GM12874 (cell line): Measurements from ENCODE around the gene BBS9.

Experiments used
- TF ChIP-seq, protein P1 (sequence below): IDR thresholded peaks from 2 replicates; pipeline ENCODE4 v1.5.1; 2011; ENCODE audit warnings: low read depth, mild to moderate bottlenecking, control low read depth, low read length, moderate library complexity; ENCODE audit not compliant: insufficient read depth

Gene BBS9

DNA sequence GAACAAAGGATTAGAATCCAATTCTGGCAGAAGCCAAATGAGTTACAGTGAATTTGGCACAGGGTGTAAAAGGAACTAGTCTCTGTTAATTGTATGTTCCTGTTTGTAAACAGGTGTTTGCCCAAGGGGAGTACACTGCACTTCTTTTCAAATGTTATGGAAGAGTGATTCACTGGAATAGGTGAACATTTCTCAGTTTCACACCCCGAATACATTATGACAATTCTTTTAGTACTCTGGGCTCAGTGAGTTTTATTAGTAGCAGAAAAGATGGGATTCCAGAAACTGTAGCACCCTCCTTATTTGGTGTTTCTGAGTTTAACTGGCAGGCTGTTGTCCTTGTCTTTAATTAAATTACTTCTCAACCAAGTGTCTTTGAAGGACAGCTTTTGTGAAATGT lies 329.2 kb downstream of the BBS9 start:
- TF ChIP-seq, protein P1, sequence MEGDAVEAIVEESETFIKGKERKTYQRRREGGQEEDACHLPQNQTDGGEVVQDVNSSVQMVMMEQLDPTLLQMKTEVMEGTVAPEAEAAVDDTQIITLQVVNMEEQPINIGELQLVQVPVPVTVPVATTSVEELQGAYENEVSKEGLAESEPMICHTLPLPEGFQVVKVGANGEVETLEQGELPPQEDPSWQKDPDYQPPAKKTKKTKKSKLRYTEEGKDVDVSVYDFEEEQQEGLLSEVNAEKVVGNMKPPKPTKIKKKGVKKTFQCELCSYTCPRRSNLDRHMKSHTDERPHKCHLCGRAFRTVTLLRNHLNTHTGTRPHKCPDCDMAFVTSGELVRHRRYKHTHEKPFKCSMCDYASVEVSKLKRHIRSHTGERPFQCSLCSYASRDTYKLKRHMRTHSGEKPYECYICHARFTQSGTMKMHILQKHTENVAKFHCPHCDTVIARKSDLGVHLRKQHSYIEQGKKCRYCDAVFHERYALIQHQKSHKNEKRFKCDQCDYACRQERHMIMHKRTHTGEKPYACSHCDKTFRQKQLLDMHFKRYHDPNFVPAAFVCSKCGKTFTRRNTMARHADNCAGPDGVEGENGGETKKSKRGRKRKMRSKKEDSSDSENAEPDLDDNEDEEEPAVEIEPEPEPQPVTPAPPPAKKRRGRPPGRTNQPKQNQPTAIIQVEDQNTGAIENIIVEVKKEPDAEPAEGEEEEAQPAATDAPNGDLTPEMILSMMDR = no peak

DNA sequence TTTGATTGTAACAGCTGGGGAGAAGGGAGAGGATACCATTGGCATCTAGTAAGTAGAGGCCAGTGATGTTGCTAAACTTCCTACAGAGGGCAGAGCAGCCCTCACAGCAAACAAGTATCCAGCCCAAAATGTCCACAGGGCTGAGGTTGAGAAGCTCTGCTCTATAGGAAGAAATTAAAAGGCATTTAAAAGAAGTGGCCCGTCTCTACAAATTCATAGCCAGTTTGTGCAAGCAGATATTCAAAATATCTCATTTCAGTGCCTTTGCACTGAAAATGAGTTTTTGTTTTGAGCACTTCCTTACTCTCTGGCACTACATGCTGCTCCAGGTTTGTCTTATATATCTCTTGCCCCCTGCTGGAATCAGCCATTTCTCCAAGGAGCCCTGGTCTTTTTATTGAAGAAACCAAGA lies 330.0 kb downstream of the BBS9 start:
- TF ChIP-seq, protein P1 = peak; percentile 46

DNA sequence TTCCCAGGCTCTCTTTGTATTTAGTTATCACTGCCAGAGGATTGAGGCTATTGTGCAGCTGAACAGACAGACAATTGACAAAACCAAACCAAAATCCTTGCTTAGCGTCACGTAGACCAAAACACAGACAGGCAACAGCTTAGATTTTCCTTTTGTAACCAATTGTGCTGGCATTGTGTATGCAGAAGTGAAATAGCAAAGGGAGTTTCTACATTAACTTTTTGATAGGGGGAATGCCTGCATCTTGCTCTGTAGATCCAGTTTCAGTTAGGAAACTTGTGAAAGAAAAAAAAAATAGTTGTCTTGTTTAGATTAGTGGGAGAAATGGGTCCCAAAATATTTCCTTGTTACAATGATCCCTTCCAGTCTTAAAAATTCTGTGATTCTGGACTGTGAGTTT lies 333.8 kb downstream of the BBS9 start:
- TF ChIP-seq, protein P1 = no peak

DNA sequence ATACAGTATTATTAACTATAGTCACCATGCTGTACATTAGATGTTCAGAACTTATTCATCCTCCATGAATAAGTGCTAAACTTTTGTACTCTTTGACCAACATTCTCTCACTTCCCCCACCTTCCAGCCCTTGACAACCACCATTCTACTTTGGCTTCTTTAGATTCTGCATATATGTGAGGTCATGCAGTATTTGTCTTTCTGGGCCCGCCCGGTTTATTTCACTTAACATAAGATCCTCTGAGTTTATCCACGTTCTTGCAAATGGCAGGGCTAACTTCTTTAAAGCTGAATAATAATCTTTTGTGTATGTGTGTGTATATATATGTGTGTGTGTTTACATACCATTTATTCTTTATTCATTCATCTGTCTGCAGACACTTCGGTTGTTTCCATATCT lies 336.8 kb downstream of the BBS9 start:
- TF ChIP-seq, protein P1 = no peak

DNA sequence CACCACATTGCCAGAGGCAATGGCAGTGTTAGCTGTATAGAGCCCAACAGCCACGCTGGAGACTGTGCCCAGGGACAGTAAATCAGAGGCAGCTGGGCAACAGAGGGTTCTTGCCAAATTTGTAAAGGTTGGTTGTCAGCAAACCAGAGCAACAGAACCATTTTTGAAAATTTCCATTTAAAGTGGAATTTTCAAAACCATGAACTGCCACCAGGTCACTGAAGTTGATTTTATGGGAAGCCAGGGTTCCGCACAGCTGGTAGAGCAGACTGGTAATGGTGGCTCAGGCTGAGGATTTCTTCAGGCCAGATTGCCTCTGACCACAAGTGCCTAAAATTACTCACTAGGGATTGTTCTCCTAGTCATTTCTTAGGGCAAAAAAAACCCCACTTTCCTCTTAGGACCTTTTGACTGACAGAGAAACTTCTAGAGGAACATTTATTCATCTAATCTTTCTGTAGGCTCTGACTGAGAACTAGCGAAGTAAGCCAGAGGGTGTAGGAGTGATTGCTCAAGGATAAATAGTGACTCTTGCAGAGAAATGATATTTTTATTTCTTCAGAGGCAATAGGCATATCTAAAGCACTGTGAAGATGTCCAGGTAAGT lies 342.4 kb downstream of the BBS9 start:
- TF ChIP-seq, protein P1 = no peak

DNA sequence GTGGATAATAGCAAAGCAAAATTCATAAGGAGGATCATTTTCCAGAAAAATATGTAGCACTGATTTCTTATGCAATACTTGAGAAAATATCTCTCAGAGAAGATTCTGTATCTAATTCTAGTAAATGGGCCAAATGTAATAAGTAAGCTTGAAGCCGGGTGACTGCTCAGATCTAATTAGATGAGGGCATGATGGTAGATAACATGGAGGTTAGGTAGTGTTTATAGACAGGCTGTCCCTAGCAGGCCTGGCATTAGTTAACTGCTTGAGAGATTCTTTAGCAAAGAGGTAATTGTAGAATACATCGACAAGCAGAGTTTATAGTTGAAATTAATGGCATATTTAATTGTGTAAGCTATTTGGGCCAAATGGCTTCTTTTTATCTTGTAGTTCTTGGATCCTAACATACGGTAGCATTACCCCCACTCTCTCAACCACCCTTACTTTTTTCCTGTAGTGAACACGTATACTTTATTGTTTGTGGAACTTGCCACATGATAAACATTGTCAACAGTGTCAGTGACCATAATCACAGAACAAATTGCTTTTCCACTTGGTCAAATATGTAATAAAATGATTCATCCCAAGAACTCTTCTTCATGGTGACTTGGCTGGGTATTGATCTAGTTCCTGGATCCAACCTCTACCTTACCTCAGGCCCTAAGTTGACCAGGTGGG lies 343.1 kb downstream of the BBS9 start:
- TF ChIP-seq, protein P1 = no peak

DNA sequence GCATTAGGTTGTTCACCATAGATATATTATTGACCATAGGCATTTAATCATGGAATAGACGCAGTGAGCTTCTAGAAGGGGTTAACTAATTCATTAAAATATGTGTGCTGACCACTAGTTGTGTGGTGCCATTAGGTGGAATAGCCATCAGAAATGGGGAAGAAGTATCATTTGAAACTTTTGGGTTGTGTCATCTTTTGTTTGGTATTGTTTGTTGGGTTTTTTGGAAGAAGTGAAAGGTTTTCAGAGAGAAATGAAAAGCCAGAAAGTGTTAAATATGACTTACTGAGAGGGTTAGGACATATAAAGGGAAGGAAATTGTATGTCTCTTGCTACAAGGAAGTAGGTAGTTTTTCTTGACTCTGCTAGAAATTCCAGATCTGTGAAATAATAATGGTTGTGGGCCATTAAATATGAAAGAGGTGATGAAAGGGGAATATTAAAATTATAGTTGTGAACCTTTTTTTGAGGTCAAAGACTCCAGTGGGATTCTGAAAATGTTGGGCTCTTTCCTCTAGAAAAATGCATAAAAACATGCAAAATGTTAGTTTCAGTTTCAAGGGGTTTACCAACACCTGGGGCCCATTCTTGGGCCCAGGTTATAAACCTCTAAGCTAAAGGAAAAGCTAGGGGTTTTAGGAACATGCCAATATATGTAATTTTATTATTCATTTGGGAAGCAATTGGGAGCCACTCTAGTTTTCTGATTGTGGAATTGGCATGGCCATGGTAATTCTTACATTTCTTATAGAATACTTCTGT lies 348.5 kb downstream of the BBS9 start:
- TF ChIP-seq, protein P1 = no peak
